Fibroblast of the conjunctiva (primary cell): Measurements from ENCODE around the gene OLIG1.

Experiments
- DNase-seq: peaks from one replicate; pipeline ENCODE4 v3.0.0-alpha.2; 2010; ENCODE audit warnings: low read depth

OLIG1 gene

GRCh38 chr21:33101300-33101911 lies 31.5 kb downstream of the OLIG1 start:
- no peak for DNase-seq

GRCh38 chr21:33105088-33105487 lies 35.1 kb downstream of the OLIG1 start:
- DNase-seq, result no peak

- no peak for DNase-seq
Measured at GRCh38 chr21:33108228-33108627, 38.3 kb downstream of the OLIG1 start.

GRCh38 chr21:33109574-33110339 lies 39.8 kb downstream of the OLIG1 start:
- no peak for DNase-seq

- DNase-seq, result no peak
Measured at GRCh38 chr21:33110340-33110715, 40.4 kb downstream of the OLIG1 start.

GRCh38 chr21:33111577-33111976 lies 41.6 kb downstream of the OLIG1 start:
- no peak for DNase-seq

GRCh38 chr21:33112151-33112550 lies 42.2 kb downstream of the OLIG1 start:
- no peak for DNase-seq

- no peak for DNase-seq
Measured at GRCh38 chr21:33112681-33113080, 42.7 kb downstream of the OLIG1 start.

- no peak for DNase-seq
Measured at GRCh38 chr21:33113131-33113530, 43.2 kb downstream of the OLIG1 start.

GRCh38 chr21:33114276-33114675 lies 44.3 kb downstream of the OLIG1 start:
- no peak for DNase-seq

- no peak for DNase-seq
Measured at GRCh38 chr21:33115631-33116510, 45.9 kb downstream of the OLIG1 start.

- DNase-seq, result no peak
Measured at GRCh38 chr21:33116676-33117075, 46.7 kb downstream of the OLIG1 start.

GRCh38 chr21:33117101-33117888 lies 47.4 kb downstream of the OLIG1 start:
- DNase-seq, result no peak
